NCI-H2171 (cell line): ENCODE data around the gene TPPP3.
"Not testable (repeated sequence)": the region's sequence is repeated elsewhere in the genome, so short reads cannot be mapped to it uniquely, and the experiment has no call there.

Source experiments
- DNase-seq: peaks from one replicate; lab custom pipeline; 2025; lab: John Stamatoyannopoulos, UW

The TPPP3 gene

DNA sequence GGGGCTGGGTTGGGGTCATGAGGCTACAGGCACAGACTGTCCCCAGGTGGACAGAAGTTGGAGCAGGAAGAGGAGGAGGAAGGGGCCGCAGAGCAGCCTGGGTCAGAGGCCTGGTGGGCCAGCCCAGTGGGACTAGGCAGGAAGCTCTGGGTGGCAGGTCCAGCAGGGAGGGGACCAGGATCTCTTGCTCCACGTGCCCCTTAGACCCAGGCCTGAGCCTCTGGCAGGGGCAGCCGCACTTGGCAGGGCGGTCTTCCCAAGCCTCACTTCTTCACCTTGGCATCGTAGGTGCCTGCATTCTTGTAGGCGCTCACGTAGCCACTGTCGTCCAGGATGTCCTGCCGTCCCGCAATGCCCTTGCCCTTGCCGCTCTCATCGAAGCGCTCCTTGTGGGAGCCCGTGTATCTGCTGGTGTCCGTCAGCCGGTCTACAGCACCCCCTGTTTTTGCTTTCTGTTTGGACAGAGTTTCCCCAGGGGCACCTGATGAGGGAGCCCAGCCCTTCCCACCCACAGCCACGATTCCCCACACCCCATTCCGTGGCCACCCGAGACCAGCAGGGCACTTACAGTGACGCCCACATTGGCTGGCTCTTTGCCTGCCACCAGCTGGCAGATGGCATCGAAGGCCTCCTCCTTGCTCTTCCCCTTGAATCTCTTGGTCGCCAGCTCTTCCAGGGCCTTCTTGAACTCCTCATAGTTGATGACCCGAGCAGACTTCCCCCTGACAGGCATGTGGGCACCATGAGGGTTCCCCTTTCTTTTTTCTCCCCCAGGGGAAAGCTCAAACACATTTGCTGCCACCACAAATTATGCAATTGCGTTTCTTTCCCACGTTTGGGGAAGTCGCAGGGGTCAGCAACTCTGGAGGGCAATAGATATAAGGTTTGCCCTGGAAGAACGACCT is 3.1 kb downstream of the TPPP3 start:
- DNase-seq = no peak

DNA sequence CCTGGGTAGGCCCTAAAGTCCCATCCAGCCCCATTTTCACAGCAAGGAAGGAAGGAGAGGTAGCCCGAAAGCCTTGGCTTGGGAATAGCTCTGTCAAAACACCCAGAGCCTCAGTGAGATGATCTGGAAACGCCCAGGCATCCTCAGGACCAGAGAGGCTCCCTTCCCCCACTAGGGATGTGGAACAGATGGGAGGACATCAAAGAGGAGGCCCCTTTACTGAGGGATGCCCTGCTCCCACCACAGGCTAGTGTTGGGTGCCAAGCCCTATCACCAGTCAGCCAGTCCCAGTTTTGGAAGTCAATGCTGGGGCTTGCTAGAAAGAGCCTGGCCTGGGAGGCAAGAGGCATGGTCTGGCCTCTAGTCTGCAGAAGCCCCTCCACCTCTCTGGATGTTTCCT is 4.7 kb downstream of the TPPP3 start:
- peak; percentile 41 for DNase-seq

DNA sequence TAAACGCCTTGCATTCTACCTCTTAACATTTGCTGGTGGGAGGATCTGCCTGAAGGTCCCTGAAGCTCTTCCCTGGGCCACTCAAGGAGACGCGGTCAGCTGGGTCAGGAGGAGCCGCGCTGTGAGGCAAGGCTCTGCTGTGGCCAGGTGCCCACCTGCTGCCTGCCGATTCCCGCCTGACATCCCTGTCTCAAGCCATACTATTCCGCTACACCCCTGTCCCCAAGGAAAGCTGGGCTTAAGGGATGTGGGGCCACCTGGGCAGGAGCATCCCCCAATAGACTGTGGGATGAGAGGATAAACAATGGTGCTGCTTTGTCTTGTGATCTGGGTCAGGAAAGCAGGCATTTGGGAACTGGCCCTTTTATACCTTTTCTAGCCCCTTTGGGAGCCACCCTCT is 5.1 kb downstream of the TPPP3 start:
- DNase-seq = no peak

DNA sequence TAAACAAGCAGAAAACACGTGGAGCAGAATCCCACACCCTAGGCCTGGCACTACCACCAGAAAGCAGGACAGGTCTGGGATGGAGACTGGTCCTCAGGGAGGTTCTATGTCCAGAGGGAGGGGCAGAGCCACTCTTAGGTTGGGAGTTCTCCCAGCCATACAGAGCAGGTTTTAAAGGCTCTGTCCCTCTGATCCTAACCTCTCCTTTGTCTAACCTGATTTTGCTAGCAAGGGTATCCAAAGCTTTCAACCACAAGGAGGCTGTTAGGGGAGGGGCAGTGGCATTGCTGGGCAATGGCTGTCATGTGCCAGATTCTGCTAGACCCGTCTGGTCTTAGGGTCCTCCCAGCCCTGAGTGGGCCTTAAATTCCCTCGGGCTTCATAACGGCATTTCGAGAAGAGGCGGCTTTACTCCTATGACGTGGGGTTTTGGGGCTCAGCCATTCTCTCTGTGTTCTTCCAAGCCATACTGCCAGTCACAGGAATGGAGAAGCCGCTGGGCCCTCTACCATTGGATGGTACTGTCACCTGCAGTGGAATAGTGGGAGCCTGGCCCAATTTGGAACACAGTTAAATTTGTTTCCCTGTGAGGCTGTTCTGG is 5.7 kb downstream of the TPPP3 start:
- no peak for DNase-seq

DNA sequence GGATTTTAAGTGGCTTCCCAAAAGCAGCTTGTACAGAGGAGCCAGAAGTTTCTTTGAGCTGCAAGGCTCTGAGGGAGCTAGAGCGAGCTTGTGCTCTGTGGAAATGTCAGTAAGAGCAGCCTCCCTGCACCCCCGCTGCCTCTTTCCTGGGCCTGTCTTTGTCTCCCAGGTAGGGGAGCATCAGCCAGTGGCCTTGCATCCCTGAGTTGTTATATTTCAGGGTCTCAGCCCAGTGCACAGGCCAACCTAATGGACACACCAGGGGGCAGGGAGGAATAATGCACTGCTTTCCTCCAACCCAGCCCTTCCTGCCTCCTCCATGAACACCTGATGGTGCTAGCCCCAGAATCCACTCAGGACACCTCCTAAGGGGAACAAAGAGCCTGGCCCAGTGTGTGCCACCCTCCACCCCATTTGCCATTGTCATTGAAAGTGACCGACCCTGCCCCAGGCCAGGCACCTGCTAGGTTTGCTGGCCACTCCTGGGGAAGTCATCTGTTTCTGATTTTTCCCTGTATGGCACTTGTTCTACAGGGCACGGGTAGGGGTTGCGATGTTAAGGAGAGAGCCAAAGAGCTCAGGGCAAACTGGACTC is 6.3 kb downstream of the TPPP3 start:
- DNase-seq = no peak

DNA sequence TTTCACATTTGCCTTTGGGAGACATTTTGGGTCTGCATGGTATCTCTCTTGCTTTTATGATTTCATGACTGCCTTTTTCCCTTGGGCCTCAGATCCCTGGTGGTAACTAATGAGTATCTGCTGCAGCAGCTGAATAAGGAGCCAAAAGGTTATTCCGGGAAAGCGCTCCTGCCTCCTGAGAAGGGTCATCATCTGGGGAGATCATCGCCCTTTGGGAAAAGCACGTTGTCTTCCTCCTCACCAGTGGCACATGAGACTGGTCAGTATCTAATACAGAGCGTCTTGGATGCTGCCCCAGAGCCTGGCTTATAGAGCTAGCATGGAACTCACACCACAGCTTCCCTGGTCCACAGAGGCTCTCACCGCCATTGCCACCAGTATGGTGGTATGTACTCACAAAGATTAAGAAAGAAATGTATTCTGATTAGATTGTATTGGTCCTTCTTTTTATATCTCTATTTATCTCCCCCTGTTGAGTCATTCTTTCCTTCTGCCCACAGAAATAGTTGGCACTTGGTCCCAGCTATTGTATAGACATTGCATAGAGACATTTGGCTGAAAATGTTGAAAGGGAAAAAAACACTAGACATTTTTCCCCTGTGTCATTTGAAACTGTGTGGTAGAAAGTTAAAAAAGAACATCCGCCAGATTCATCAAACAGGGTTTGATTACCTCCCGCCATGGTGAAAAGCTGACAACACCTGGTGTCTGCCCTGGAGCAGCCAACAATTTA is 8.4 kb downstream of the TPPP3 start:
- peak; percentile 20 for DNase-seq

DNA sequence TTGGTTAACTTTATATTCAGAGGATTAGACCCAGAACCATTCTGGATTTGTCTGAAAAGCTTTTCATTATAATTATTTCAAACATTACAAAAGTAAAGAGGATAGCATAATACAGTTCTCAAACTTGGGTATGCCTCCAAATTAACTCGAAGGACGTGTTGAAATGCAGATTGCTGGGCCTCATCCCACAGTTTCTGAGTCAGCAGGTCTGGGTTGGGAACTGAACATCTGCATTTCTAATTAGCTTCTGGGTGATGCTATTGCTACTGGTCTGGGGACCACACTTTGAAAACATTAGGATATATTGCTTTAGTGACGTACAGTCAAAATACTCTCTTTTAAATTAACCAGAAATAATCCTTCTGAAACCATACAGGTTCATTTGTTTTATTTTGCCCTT is 10.0 kb downstream of the TPPP3 start:
- no peak for DNase-seq

DNA sequence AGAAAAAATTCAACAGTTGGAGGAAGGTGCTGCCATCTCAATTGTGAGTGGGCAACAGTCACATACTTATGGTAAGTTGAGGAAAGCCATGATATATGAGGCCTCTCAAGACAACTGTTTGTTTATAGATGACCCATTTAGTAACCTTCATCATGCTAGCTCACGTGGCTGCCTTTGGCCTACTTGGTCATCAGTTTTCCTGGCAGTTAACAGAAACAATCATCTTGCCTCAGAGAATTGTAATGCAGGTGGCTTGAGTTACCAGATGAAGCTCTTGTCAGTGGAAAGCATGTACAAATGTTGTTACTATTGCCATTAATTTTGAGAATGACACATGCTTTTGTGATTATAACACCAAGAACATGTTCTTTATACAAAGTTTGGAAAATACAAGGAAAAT is 14.7 kb downstream of the TPPP3 start:
- DNase-seq = no peak

DNA sequence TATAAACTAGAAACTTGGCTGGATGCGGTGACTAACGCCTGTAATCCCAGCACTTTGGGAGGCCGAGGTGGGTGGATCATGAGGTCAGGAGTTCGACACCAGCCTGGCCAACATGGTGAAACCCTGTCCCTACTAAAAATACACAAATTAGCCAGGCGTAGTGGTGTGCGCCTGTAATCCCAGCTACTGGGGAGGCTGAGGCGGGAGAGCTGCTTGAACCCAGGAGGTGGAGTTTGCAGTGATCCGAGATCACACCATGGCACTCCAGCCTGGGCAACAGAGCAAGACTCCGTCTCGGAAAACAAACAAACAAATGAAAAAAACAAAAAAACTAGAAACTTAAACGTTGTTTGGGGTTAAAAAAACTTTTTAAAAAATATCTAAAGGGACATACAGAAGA is 17.3 kb downstream of the TPPP3 start:
- DNase-seq = not testable (repeated sequence)

DNA sequence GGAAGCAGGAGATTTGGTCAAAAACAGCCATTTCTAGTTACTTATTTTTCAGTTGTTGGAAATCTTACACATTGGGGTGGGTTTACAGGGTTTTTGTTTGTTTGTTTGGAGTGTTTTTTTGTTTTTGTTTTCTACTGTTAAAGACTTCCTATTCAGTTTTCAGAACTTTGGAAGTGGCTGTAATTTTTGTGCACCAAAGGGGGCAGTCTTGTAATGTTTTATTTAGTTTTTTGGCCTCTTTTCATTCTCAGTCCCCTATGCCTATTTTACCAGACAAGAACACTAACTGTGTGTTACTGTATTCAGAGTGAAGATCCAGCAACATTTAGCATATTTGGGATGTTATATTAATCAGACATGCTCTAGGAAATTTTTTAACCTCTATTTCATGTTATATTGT is 20.6 kb downstream of the TPPP3 start:
- no peak for DNase-seq

DNA sequence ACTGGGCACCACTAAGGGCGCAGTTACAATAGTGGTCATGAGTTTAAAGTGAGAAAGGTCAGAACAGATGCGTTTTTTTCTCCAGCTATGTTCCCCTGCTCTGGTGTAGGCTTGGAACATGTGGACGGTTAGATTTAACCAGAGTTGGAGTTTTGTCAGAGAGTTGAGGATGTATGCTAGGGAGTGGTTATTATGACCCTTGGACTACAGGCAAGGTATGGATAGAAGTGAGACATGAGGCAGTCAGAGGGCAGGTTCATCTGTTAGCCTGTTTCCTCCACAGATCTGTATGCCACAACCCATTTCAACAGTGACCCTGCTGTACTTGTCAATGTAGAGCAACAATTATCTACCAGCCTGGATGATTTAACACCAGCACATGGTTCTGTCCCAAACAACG is 22.6 kb downstream of the TPPP3 start:
- DNase-seq = no peak

DNA sequence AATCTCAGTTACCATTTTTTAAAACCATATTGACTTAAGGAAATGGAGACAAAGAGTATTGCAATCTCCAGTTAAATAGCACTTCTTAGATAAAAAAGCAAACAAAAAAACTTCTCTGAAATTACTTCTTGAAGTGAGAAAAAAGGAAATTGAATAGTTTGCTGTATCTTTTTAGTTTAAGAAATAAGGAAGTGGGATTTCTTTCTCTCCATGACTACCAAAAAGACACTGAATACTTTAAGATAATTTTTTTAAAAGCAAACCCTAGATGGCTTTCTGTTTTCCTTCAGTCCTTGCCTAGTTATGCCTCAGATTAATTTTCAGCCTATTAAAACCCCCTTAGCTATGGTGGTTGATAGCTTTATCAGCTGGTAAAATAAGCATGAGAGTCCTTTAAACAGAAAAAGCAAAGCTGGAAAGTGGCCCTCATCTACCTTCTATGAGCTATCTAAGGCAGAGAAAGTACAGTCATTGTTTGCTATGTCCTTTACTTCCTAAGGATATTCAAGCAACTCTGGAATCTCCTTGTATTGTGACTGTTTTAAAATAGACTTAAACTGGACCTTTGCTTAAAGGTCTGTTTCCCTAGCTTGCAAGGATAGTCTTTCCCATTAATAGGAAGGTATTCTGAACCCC is 28.6 kb downstream of the TPPP3 start:
- no peak for DNase-seq

DNA sequence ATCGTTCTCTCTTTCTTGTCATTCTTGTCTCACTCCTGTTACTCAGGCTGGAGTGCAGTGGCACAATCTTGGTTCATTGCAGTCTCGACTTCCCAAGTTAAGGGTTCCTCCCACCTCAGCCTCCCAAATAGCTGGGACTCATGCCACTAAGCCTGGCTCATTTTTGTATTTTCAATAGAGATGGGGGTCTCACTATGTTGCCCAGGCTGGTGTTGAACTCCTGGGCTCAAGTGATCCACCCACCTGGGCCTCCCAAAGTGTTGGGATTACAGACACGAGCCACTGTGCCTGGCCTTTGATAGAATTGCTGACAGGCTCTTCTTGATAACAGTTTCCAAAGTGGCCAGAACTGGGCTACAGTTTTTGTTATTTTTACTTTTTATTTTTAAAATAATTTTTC is 32.3 kb downstream of the TPPP3 start:
- DNase-seq = no peak

DNA sequence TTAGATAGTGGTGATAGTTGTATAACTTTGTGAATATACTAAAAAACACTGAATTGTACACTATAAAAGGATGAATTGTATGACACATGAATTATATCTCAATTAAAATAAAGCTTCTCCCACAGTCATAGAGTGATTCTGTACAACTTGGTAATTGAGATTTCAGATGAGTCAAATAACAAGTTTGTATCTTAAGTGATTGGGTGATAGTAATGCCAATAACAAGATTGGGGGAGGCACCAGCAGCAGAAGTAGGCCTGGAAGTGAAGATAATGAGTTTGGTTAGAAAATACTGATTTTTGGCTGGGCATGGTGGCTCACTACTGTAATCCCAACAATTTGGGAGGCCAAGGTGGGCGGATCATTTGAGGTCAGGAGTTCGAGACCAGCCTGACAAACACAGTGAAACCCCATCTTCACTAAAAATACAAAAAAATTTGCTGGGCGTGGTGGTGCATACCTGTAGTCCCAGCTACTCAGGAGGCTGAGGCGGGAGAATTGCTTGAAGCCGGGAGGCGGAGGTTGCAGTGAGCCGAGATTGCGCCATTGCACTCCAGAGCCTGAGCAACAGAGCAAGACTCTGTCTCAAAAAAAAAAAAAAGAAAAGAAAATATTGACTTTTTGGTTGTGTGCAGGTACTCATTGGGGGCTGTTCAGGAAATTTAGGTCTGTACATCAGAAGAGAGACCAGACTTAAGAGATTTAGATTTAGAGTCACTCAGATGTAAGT is 33.6 kb downstream of the TPPP3 start:
- not testable (repeated sequence) for DNase-seq

DNA sequence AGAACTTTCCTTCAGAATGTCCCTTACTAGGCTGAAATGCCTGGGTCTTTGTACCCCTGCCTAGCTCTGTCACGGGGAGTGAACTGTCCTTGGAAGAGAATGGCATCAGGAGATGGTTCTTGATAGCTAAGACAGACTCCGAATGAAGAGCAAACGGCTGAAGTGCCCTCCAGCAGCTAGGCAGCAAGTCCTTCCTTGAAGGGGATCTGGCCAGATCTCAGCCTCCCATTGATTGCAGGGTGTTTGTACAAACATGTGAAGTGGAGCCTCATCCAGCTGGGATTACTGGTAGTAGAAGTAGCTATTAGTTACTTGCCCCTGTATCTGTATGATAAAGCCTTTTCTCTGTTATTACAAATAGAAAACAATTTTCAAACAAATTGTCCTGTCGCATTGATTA is 35.7 kb downstream of the TPPP3 start:
- DNase-seq = no peak

DNA sequence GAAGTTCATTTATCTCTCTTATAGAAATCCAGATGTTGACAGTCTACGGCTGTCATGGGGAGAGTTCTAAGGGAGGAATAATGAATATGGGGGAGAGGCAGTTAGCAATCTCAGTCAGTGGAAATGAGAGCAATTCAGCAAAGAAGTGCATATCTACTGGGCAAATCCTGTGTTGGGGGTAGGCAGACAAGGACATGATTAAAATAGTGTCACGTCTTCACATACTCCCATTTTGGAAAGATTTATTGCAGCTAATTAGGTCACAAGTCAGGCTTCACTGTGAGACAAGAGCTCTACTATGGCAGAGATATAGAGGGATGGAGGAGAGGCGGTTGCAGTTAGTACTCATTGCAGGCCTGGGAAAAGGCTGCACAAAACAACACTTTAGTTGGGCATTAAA is 36.9 kb downstream of the TPPP3 start:
- DNase-seq = no peak

DNA sequence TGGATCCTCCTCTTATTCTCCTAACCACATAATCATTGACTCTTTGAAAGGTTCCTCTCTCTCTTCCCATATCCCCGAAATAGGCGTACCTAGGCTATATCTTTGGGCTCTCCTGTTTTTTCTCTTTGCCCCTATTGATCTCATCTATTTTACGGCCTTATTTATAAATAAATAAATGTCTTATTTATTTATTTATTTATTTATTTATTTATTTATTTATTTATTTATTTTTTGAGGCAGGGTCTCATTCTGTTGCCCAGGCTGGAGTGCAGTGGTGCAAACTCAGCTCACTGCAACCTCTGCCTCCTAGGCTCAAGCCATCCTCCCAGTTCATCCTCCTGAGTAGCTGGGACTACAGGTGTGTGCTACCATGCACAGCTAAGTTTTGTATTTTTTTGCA is 40.8 kb downstream of the TPPP3 start:
- DNase-seq = not testable (repeated sequence)

DNA sequence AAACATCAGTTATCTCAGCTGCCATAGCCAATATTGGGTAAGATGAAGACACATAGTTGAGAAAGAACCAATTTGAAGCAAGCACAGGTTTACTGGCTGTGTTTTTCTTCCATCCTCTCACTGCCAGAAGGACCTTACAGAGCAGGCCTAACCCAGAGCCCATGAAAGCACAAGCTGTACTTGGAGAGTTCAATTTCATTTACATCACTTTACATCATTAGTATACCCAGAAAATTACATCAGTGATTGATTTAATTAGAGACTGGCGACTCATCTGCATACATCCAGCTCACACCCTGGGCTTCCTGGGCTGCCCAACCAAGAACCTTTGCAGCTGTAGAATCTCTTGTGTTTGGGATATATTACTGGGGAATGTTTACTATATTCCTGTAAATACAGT is 43.0 kb downstream of the TPPP3 start:
- no peak for DNase-seq

DNA sequence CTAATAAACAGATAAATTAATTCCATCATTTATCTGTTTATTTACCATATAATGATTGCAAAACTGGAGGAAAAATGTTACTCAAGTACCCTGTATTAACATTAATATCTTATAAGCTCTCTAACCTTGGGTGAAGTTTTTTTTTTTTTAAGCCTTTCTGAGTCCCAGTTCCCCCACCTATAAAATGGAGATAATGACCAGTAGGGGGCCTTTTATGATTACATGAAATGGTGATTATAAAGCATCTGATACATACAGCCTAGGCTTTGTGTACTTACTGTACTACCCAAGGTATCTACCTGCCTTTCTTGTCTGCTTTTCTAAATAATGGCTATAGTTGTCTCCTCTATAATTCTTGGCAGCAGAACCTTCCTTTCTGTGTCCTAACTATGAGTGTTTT is 44.1 kb downstream of the TPPP3 start:
- peak; percentile 24 for DNase-seq

DNA sequence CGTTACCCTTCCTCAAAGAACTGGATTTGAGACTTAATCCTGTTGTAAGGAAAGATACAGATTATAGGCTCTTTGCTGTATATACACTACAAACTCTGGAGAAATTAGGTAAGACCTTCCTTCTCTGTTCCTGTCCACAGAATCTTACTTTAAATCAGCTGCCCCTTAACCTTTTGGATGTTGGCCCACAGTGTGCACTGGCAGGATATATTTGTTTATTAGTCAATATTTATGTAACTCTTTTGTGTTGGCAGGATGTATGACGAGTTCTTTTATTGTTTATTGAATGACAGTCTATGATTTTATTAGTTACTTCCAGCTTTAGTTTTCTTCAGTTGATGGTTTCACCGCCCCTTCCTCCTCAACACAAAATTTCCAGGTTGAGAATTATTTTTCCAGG is 47.0 kb downstream of the TPPP3 start:
- no peak for DNase-seq

DNA sequence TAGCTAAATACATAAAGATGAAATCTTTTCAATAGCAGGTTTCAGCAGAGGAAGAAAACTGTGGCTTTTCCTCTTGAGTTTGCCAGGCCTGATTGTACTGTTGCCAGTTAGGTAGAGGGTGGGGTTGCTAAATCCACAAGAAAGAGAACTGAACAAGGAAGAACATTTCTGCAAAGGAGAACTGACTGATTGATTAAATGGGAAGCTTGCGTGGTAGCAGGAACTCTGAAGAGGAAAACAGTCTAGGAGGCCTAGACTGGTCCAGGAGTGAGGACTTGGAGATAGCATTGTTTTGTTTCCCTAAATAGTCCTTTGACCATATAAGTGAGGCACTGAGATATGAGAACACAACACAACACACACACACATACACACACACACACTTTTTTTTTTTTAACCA is 47.9 kb downstream of the TPPP3 start:
- DNase-seq = no peak

DNA sequence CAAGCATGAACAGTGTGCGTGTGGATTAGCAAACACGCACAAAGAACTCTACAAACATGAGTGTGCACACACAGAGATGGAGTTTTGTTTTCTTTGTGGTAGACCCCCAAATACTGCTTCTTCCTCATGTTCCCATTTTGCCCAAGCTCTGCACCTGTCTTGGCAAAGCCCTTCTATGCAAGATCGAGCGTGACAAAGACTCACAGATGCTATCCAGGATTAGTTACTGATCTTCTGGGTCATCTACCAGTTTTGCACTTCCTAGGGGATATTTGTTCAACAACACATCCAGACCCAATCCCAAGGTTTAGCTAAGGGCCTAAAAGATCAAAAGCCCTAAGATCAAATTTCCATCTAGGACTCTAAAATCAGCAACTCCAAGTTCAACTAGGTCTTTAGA is 50.7 kb downstream of the TPPP3 start:
- no peak for DNase-seq
